HepG2 (cell line): Measurements from ENCODE around the gene GDAP1L1. TPM values are rescaled to one million over a fixed set of nuclear protein-coding genes. Genes with fewer than 3 reads are reported as not detected.
A peak's percentile ranks its signal among the peaks of the same experiment; 100 is the strongest.

Source experiments
- KLF6 ChIP-seq: IDR thresholded peaks from 2 replicates; pipeline ENCODE4 v1.8.0; 2016; ENCODE audit warnings: missing biosample characterization, missing genetic modification reagents
- MAF1 ChIP-seq: sonication (generic); formaldehyde crosslinking; IDR thresholded peaks from 2 replicates; pipeline ENCODE4 v1.5.0; 2020; ENCODE audit warnings: missing genetic modification reagents, borderline replicate concordance
- PAWR ChIP-seq: sonication (generic); formaldehyde crosslinking; IDR thresholded peaks from 2 replicates; pipeline ENCODE4 v1.4.0; 2020; ENCODE audit warnings: missing genetic modification reagents, mild to moderate bottlenecking, borderline replicate concordance
- SAFB2 ChIP-seq: sonication (generic); formaldehyde crosslinking; IDR thresholded peaks from 2 replicates; pipeline ENCODE4 v1.5.1; 2020; ENCODE audit warnings: missing genetic modification reagents, low read depth, mild to moderate bottlenecking, borderline replicate concordance
- ZNF24 ChIP-seq: fragments of 450-650 bp; IDR thresholded peaks from 2 replicates; pipeline ENCODE4 v1.6.1; 2017; ENCODE audit warnings: antibody characterized with exemption, mild to moderate bottlenecking
- ZNF562 ChIP-seq: sonication (generic); formaldehyde crosslinking; IDR thresholded peaks from 2 replicates; pipeline ENCODE4 v1.8.0; 2022; ENCODE audit warnings: missing genetic modification reagents, borderline replicate concordance
- ZNF780A ChIP-seq: sonication (generic); formaldehyde crosslinking; IDR thresholded peaks from 2 replicates; pipeline ENCODE4 v1.8.0; 2022; ENCODE audit warnings: mild to moderate bottlenecking, missing genetic modification reagents, moderate library complexity
- ZNF883 ChIP-seq: sonication (generic); formaldehyde crosslinking; IDR thresholded peaks from 2 replicates; pipeline ENCODE4 v1.5.1; 2020; ENCODE audit warnings: mild to moderate bottlenecking, missing genetic modification reagents; ENCODE audit errors: not compliant biosample characterization
- polyA plus RNA-seq, 8 experiments: library from polyadenylated mRNA; depleted of rRNA in 3 of 8; stranded (reverse) in 7 of 8; unstranded in 1 of 8; fragments of >200 nt; fragmentation: Illumina TruSeq in 4 of 8; extraction: Trizol in 4 of 8; gene quantifications; 2 replicates each; pipeline versions ENCODE4 v1.2.1 to v1.2.3, GENCODE V29; 2011 to 2016; ENCODE audit warnings: low read depth in 4 of 8, missing spikeins in 1 of 8, mixed read lengths in 1 of 8; ENCODE audit not compliant: insufficient read depth in 1 of 8
- total RNA-seq, 5 experiments: library from RNA; depleted of rRNA; stranded (reverse); fragments of >200 nt; fragmentation: Illumina TruSeq; extraction: Trizol; gene quantifications; 2 replicates each; pipeline ENCODE4 v1.2.3, GENCODE V29; 2016; ENCODE audit warnings: low read depth in 1 of 5
- TF ChIP-seq, protein P1 (sequence below): sonication (generic); formaldehyde crosslinking; IDR thresholded peaks from one replicate; pipeline ENCODE4 v1.5.1; 2020; ENCODE audit warnings: mild to moderate bottlenecking, missing genetic modification reagents; ENCODE audit errors: not compliant biosample characterization
- TF ChIP-seq, protein P2 (sequence below): sonication (generic); formaldehyde crosslinking; IDR thresholded peaks from 2 replicates; pipeline ENCODE4 v1.5.1; 2020; ENCODE audit warnings: missing genetic modification reagents, mild to moderate bottlenecking, borderline replicate concordance
- TF ChIP-seq, protein P3 (sequence below): sonication (generic); formaldehyde crosslinking; IDR thresholded peaks from 2 replicates; pipeline ENCODE4 v1.4.0; 2020; ENCODE audit warnings: missing genetic modification reagents, mild to moderate bottlenecking, borderline replicate concordance
- TF ChIP-seq, protein P4 (sequence below): sonication (generic); formaldehyde crosslinking; IDR thresholded peaks from 2 replicates; pipeline ENCODE4 v1.4.0; 2020; ENCODE audit warnings: missing genetic modification reagents; ENCODE audit errors: not compliant biosample characterization
- TF ChIP-seq, protein P5 (sequence below), 2 experiments: sonication (generic) in 1 of 2; formaldehyde crosslinking in 1 of 2; IDR thresholded peaks; 2 replicates each; pipeline versions ENCODE4 v1.5.1 to v1.6.1; 2011 to 2020; ENCODE audit warnings: borderline replicate concordance in 1 of 2, low read depth in 1 of 2, low read length in 1 of 2, mild to moderate bottlenecking in 1 of 2, missing genetic modification reagents in 1 of 2, moderate library complexity in 1 of 2

The GDAP1L1 gene
- total and polyA plus RNA-seq, 2 of the 13 experiments (the other 11 are each of a cell fraction or from before 2014, with no cell fraction given): 0.04 TPM; not detected in 1

DNA sequence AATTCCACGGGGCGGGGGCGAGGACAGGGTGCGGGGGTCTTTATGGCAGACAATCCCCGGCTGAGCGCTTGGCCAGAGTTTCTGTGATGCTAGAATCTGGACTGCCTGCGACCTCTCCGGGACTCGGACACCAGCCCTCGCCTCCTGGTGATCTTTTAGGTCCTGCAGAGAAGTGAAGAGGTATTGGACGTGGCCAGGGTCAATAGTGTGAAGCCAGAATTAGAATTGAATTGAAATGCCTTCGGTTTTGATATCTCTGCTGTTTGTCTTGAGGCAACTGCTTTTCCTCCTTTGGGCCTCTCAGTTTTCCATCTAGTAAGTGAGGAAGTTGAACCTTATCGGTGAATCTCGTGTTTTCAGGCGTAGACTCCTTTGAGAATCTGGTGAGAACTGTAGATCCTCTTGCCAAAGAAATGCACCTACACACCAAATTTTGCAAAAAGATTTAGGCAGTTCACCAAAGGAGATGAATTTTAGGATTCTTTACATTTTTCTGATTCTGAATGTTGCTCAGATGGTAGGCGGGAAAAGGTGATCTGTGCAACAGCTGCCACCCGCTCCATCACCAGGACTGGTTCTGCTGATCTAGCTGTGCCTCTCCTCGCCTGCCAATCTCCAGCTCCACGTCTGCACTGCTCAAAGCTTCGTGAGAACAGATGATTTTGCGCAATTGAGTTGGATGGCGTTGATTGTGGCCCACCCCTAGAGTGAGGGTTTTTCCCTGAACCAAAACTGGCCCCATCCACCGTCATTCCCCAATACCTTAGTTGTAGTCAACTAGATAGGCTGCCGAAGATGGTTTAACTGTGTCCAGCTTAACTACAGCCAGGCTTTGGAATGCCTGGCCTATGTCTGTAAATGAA is 35.7 kb upstream of the GDAP1L1 start (continued):
- TF ChIP-seq, protein P1, sequence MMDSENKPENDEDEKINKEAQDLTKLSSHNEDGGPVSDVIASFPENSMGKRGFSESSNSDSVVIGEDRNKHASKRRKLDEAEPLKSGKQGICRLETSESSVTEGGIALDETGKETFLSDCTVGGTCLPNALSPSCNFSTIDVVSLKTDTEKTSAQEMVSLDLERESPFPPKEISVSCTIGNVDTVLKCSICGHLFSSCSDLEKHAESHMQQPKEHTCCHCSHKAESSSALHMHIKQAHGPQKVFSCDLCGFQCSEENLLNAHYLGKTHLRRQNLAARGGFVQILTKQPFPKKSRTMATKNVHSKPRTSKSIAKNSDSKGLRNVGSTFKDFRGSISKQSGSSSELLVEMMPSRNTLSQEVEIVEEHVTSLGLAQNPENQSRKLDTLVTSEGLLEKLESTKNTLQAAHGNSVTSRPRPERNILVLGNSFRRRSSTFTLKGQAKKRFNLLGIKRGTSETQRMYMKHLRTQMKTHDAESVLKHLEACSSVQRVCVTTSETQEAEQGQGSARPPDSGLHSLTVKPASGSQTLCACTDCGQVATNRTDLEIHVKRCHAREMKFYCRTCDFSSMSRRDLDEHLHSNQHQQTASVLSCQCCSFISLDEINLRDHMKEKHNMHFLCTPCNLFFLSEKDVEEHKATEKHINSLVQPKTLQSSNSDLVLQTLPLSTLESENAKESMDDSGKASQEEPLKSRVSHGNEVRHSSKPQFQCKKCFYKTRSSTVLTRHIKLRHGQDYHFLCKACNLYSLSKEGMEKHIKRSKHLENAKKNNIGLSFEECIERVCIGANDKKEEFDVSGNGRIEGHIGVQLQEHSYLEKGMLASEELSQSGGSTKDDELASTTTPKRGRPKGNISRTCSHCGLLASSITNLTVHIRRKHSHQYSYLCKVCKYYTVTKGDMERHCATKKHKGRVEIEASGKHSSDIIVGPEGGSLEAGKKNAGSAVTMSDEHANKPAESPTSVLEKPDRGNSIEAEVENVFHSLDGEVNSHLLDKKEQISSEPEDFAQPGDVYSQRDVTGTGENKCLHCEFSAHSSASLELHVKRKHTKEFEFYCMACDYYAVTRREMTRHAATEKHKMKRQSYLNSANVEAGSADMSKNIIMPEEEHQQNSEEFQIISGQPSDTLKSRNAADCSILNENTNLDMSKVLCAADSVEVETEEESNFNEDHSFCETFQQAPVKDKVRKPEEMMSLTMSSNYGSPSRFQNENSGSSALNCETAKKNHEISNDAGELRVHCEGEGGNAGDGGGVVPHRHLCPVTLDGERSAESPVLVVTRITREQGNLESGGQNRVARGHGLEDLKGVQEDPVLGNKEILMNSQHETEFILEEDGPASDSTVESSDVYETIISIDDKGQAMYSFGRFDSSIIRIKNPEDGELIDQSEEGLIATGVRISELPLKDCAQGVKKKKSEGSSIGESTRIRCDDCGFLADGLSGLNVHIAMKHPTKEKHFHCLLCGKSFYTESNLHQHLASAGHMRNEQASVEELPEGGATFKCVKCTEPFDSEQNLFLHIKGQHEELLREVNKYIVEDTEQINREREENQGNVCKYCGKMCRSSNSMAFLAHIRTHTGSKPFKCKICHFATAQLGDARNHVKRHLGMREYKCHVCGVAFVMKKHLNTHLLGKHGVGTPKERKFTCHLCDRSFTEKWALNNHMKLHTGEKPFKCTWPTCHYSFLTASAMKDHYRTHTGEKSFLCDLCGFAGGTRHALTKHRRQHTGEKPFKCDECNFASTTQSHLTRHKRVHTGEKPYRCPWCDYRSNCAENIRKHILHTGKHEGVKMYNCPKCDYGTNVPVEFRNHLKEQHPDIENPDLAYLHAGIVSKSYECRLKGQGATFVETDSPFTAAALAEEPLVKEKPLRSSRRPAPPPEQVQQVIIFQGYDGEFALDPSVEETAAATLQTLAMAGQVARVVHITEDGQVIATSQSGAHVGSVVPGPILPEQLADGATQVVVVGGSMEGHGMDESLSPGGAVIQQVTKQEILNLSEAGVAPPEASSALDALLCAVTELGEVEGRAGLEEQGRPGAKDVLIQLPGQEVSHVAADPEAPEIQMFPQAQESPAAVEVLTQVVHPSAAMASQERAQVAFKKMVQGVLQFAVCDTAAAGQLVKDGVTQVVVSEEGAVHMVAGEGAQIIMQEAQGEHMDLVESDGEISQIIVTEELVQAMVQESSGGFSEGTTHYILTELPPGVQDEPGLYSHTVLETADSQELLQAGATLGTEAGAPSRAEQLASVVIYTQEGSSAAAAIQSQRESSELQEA: no peak
- no peak for TF ChIP-seq PAWR (CRISPR knock-in tag)
- TF ChIP-seq ZNF24: no peak
- TF ChIP-seq ZNF883 (CRISPR knock-in tag): no peak
- TF ChIP-seq ZNF562 (CRISPR knock-in tag): no peak
- TF ChIP-seq, protein P2, sequence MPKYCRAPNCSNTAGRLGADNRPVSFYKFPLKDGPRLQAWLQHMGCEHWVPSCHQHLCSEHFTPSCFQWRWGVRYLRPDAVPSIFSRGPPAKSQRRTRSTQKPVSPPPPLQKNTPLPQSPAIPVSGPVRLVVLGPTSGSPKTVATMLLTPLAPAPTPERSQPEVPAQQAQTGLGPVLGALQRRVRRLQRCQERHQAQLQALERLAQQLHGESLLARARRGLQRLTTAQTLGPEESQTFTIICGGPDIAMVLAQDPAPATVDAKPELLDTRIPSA (CRISPR knock-in tag): no peak
- TF ChIP-seq, protein P3, sequence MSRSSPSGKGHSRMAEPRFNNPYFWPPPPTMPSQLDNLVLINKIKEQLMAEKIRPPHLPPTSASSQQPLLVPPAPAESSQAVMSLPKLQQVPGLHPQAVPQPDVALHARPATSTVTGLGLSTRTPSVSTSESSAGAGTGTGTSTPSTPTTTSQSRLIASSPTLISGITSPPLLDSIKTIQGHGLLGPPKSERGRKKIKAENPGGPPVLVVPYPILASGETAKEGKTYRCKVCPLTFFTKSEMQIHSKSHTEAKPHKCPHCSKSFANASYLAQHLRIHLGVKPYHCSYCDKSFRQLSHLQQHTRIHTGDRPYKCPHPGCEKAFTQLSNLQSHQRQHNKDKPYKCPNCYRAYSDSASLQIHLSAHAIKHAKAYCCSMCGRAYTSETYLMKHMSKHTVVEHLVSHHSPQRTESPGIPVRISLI (CRISPR knock-in tag): peak; percentile 68
- TF ChIP-seq, protein P4, sequence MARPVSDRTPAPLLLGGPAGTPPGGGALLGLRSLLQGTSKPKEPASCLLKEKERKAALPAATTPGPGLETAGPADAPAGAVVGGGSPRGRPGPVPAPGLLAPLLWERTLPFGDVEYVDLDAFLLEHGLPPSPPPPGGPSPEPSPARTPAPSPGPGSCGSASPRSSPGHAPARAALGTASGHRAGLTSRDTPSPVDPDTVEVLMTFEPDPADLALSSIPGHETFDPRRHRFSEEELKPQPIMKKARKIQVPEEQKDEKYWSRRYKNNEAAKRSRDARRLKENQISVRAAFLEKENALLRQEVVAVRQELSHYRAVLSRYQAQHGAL: no peak
- TF ChIP-seq, protein P5, sequence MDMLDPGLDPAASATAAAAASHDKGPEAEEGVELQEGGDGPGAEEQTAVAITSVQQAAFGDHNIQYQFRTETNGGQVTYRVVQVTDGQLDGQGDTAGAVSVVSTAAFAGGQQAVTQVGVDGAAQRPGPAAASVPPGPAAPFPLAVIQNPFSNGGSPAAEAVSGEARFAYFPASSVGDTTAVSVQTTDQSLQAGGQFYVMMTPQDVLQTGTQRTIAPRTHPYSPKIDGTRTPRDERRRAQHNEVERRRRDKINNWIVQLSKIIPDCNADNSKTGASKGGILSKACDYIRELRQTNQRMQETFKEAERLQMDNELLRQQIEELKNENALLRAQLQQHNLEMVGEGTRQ (IDR thresholded peaks at IDR 0.05; ENCODE audit: low read depth, low read length): no peak
- TF ChIP-seq, protein P5 (CRISPR knock-in tag; IDR thresholded peaks at IDR 0.05; ENCODE audit: borderline replicate concordance): no peak; the same call in 1 of the 2 replicates
- no peak for TF ChIP-seq ZNF780A (CRISPR knock-in tag)
- no peak for TF ChIP-seq MAF1 (CRISPR knock-in tag)
- no peak for TF ChIP-seq SAFB2 (CRISPR knock-in tag)
- TF ChIP-seq KLF6: no peak
